SU-DHL-6 (cell line): ENCODE data around the gene MPZL3.
"Not testable (repeated sequence)": the region's sequence is repeated elsewhere in the genome, so short reads cannot be mapped to it uniquely, and the experiment has no call there.

Experiments
- H2AFZ ChIP-seq: fragments of 200-600 bp; sonication (generic); 2 replicates; pipeline ENCODE4 v1.6.1; 2014; ENCODE audit warnings: low read depth, mild to moderate bottlenecking, moderate library complexity, mixed read lengths, antibody characterized with exemption, low read length; ENCODE audit not compliant: severe bottlenecking
- H3F3A ChIP-seq: fragments of 200-600 bp; shearing (Covaris generic); 2 replicates; pipeline ENCODE4 v1.6.0; 2016; ENCODE audit warnings: antibody characterized with exemption, mild to moderate bottlenecking; ENCODE audit not compliant: insufficient read depth
- H3K27ac ChIP-seq: fragments of 200-600 bp; sonication (generic); 2 replicates; pipeline ENCODE4 v1.5.1; 2016; ENCODE audit warnings: low read depth, mild to moderate bottlenecking, low read length, moderate library complexity, mixed read lengths
- H3K27me3 ChIP-seq: fragments of 200-600 bp; sonication (generic), shearing (Covaris generic); 2 replicates; pipeline ENCODE4 v1.6.0; 2014; ENCODE audit warnings: mild to moderate bottlenecking, low read length
- H3K36me3 ChIP-seq: fragments of 200-600 bp; sonication (generic); 2 replicates; pipeline ENCODE4 v1.6.1; 2014; ENCODE audit warnings: mild to moderate bottlenecking, low read length, mixed read lengths
- H3K4me2 ChIP-seq: fragments of 300-600, 200-600 bp; shearing (Covaris generic), sonication (generic); 2 replicates; pipeline ENCODE4 v1.6.0; 2014; ENCODE audit warnings: low read length, low read depth, mild to moderate bottlenecking; ENCODE audit not compliant: poor library complexity, severe bottlenecking
- H3K4me3 ChIP-seq: fragments of 200-600 bp; sonication (generic); 2 replicates; pipeline ENCODE4 v1.5.1; 2014; ENCODE audit warnings: antibody characterized with exemption, low read length, mild to moderate bottlenecking, mixed read lengths; ENCODE audit not compliant: insufficient read depth, poor library complexity, severe bottlenecking
- H3K79me2 ChIP-seq: fragments of 200-600 bp; sonication (generic); 2 replicates; pipeline ENCODE4 v1.6.1; 2014; ENCODE audit warnings: mild to moderate bottlenecking, low read length, moderate library complexity; ENCODE audit not compliant: insufficient read depth
- H3K9ac ChIP-seq: fragments of 200-600 bp; sonication (generic); 2 replicates; pipeline ENCODE4 v1.7.0; 2014; ENCODE audit warnings: mild to moderate bottlenecking, low read length
- H3K9me2 ChIP-seq: fragments of 200-600 bp; sonication (generic); replicated peaks from 2 replicates; pipeline ENCODE4 v1.6.1; 2014; ENCODE audit warnings: low read length; ENCODE audit not compliant: insufficient read depth
- H3K9me3 ChIP-seq: fragments of 200-600 bp; sonication (generic); 2 replicates; pipeline ENCODE4 v1.6.1; 2014; ENCODE audit warnings: low read length, mixed read lengths; ENCODE audit not compliant: insufficient read depth
- H4K20me1 ChIP-seq: fragments of 200-600 bp; sonication (generic); 2 replicates; pipeline ENCODE4 v1.6.1; 2014; ENCODE audit warnings: low read depth, mild to moderate bottlenecking, antibody characterized with exemption, low read length, moderate library complexity, mixed read lengths
- CTCF ChIP-seq: fragments of 200-600 bp; sonication (generic); IDR thresholded peaks from one replicate; pipeline ENCODE4 v1.5.1; 2017; ENCODE audit warnings: antibody characterized with exemption, mild to moderate bottlenecking, low read length, moderate library complexity; ENCODE audit not compliant: insufficient read depth, poor library complexity, severe bottlenecking
- EZH2phosphoT487 ChIP-seq: fragments of 200-600 bp; sonication (generic), shearing (Covaris generic); conservative IDR thresholded peaks from 2 replicates; pipeline ENCODE4 v1.6.1; 2018; ENCODE audit warnings: mild to moderate bottlenecking, antibody characterized with exemption, low read length, moderate library complexity, mixed read lengths

MPZL3 gene

GRCh38 chr11:118184784-118185579 is 67.2 kb downstream of the MPZL3 start:
- no peak overlapping the region for H2AFZ ChIP-seq
- no peak overlapping the region for H3K9ac ChIP-seq
- TF ChIP-seq CTCF = no peak
- no peak for TF ChIP-seq EZH2phosphoT487
- no peak overlapping the region for H3K4me2 ChIP-seq
- H3K79me2 ChIP-seq = no peaks in the 10 kb centered on the region
- H4K20me1 ChIP-seq = no peaks in the 10 kb centered on the region
- H3K9me3 ChIP-seq = no peaks in the 10 kb centered on the region
- no peaks in the 10 kb centered on the region for H3K9me2 ChIP-seq
- no peak overlapping the region for H3K4me3 ChIP-seq
- no peaks in the 10 kb centered on the region for H3F3A ChIP-seq
- H3K27me3 ChIP-seq = no peaks in the 10 kb centered on the region
- H3K27ac ChIP-seq = no peak overlapping the region
- H3K36me3 ChIP-seq = no peaks in the 10 kb centered on the region

- H3K9me3 ChIP-seq, H3K27me3 ChIP-seq, H3K4me3 ChIP-seq, H3K9ac ChIP-seq, H2AFZ ChIP-seq, H3K9me2 ChIP-seq, H3K27ac ChIP-seq, H3K36me3 ChIP-seq, H3K79me2 ChIP-seq, H4K20me1 ChIP-seq, H3K4me2 ChIP-seq, H3F3A ChIP-seq: not testable (repeated sequence)
Observed at GRCh38 chr11:118183691-118184090, 68.5 kb downstream of the MPZL3 start.

- Histone ChIP-seq H4K20me1 (no peaks in the 10 kb centered on the region), H3K27me3 (no peaks in the 10 kb centered on the region), H3K9ac (no peak overlapping the region), H3F3A (no peaks in the 10 kb centered on the region), H2AFZ (no peak overlapping the region), H3K9me2 (no peaks in the 10 kb centered on the region), H3K36me3 (no peaks in the 10 kb centered on the region), H3K79me2 (no peaks in the 10 kb centered on the region), H3K4me2 (no peak overlapping the region), H3K4me3 (no peak overlapping the region), H3K9me3 (no peaks in the 10 kb centered on the region), H3K27ac (no peak overlapping the region)
- TF ChIP-seq EZH2phosphoT487 (no peak), CTCF (no peak)
Observed at GRCh38 chr11:118180300-118180703, 71.9 kb downstream of the MPZL3 start.

GRCh38 chr11:118176778-118177134 is 75.4 kb downstream of the MPZL3 start:
- Histone ChIP-seq H2AFZ (no peak overlapping the region), H4K20me1 (no peaks in the 10 kb centered on the region), H3K27me3 (no peaks in the 10 kb centered on the region), H3K27ac (no peak overlapping the region), H3F3A (no peaks in the 10 kb centered on the region), H3K4me3 (no peak overlapping the region), H3K4me2 (no peak overlapping the region), H3K9me3 (no peaks in the 10 kb centered on the region), H3K9ac (no peak overlapping the region), H3K9me2 (no peaks in the 10 kb centered on the region), H3K79me2 (no peaks in the 10 kb centered on the region), H3K36me3 (no peaks in the 10 kb centered on the region)
- no peak for TF ChIP-seq CTCF
- TF ChIP-seq EZH2phosphoT487 = no peak
